DMS53 treated with DMSO at 0.1 percent for 48 hours (cell line): ENCODE results near the gene ID1.
"Not testable (repeated sequence)": the region's sequence is repeated elsewhere in the genome, so short reads cannot be mapped to it uniquely, and the experiment has no call there.

ENCODE experiments used
- DNase-seq: peaks from one replicate; lab custom pipeline; 2025; ENCODE audit not compliant: unreplicated experiment; lab: John Stamatoyannopoulos, UW

Gene ID1

DNA sequence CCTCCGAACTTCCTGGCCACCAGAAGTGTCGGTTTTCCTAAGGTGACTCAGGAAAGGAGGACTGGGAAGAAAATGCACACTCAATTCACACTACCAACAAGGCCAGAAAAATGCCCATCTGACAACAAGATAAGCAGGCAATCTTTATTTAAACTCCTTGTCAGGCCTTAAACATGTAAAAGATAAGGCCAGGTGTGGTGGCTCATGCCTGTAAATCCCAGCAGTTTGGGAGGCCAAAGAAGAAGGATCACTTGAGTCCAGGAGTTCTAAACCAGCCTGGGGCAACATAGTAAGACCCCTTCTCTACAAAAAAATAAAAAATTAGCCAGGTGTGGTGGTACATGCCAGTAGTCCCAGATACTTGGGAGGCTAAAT is 7.6 kb upstream of the ID1 start:
- DNase-seq = no peak

DNA sequence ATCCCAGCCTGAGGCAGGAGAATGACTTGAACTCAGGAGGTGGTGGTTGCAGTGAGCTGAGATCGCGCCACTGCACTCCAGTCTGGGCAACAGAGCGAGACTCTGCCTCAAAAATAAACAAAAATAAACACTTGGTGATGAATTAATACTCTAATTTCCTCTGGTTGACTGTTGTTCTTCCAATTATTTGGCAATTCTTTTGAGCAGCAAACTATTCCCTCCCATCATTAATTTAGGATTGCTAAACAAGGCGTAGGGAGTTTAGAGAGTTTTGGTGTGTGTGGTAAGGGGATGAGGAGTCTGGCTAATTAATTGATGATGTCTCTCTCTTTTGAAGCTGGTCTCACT is 2.7 kb upstream of the ID1 start:
- no peak for DNase-seq

DNA sequence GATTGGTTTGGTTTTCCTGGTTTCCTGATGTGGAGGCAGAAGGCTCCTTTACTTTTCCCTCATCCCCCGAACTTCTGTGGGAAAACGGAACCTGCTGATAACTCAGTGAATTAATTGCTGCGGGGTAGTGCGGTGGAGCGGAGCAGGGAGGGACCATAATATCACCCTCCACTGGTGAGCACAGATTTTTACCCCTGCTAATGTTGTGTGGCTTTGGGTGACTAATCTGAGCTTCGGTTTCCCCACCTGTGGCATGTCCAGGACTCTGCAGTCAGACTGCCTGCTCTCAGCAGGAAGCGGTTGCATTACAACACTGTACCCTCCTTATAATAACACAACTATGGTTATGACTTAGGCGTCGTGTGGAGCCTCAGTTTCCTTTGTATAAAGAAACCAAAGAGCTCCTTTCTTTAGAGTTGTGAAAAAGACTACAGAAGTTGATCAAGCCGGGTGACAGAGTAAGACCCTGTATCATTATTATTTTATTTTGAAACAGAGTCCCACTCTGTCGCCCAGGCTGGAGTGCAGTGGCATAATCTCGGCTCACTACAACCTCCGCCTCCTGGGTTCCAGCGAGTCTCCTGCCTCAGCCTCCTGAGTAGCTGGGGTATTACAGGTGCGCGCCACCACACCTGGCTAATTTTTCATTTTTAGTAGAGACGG is 2.2 kb upstream of the ID1 start:
- DNase-seq = no peak

DNA sequence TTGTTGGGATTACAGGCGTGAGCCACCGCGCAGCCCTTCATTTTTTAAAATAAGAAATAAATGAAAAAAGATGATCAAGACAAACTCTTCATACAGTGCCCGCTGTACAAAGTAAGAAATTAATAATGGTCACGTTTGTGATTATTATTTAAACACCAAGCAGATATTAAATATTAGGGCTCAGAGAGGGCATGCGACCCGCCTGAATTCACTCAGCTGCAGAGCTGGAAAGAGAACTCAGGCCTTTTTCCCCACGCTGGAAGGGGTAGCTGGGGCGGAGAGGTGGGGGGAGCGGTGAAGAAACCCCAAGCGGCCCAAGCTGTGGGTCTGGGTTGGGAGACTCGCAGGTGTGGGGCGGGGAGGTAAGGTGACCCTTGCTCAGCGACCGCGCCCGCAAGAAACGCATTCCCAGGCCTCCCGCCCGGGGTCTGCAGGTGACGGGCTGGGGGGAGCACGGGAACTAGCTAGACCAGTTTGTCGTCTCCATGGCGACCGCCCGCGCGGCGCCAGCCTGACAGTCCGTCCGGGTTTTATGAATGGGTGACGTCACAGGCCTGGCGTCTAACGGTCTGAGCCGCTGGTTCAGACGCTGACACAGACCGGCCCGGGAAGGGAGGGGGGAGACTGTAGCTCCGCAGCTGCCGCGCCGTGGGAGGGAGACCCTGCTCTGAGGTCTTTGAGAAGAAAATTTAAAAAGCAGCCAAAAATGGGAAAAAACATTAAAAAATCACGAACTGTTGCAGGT is 1.1 kb upstream of the ID1 start:
- peak; percentile 94 for DNase-seq

DNA sequence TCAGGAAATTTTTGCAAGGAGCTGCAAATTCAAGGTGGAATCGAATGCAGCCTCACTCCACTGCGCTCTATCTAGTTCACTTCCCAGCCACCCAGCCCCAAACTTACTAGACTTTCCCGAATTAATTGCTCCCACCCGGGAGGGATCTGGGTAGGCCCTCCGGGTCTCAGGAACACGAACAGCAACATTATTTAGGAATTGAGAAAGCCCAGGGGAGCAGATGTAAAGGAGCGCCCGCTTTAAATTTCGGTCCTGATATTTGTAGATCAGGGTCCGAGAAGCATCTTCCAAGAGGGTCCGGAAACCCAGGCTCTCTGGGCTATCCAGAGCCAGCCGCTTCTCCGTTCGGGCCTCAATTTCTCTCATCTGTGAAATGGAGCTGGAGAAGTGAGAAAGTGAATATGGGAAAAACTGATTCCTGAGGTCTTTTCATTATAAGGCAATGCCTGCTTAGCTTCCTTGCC is 490 bp upstream of the ID1 start:
- no peak for DNase-seq

DNA sequence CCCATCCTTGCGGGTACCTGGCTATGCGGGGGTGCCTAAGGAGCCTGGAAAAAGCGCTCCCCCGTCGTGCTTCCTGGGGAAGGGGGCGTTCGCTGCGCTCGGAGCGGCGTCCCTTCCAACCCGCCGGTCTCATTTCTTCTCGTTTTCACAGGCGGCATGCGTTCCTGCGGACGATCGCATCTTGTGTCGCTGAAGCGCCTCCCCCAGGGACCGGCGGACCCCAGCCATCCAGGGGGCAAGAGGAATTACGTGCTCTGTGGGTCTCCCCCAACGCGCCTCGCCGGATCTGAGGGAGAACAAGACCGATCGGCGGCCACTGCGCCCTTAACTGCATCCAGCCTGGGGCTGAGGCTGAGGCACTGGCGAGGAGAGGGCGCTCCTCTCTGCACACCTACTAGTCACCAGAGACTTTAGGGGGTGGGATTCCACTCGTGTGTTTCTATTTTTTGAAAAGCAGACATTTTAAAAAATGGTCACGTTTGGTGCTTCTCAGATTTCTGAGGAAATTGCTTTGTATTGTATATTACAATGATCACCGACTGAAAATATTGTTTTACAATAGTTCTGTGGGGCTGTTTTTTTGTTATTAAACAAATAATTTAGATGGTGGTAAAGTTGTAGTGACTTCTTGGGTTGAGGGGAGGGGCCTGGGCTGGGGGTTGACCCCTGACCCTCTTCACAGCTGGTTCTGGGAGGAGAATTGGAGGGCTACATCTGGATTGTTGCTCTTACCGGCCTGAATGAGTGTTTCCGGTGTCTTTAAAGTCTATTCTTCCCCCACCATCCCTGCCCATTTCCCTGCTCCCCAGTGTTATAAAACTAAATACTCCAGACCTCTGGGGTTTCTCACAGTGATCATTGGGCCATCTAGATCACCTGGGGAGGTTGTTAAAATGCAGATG is 1.1 kb downstream of the ID1 start:
- DNase-seq = no peak

DNA sequence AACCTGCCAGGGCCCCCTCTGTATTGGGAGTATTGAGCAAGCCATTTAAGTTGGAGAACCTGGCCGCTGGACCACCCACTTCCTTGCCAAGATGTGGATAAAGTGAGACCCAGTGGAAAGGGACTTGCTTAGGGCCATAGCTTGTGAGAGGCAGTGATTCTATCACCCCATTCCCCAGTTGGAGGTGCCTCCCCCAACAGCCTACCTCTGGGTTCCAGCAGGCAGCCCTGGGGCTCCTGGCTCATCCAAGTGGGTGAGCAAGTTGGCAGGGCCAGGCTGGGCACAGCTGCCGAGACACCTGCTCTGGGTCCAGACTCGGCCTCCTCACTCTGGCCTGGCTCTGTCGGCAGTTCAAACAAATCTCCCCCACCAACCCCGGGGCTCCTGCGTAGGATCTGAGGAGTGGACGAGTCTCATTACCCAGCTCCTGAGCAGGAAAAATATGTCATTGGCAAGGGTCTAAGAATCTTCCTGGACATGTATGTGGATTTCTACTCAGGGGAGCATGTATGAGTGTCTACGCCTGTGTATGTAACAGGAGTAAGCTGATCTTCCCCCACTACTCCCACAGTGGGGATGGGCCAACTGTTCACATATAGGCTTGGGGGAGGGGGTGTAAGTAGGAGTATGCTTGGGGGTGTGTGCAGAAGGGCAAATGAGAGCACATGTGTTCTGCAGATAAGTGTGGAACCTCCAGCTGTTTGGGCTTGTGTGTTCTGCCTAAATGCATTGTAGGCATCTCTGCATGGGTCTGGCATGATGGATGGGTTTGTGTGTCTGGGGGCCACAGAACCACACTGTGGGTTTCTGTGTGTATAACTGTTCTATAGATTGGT is 1.9 kb downstream of the ID1 start:
- DNase-seq = peak; percentile 79

DNA sequence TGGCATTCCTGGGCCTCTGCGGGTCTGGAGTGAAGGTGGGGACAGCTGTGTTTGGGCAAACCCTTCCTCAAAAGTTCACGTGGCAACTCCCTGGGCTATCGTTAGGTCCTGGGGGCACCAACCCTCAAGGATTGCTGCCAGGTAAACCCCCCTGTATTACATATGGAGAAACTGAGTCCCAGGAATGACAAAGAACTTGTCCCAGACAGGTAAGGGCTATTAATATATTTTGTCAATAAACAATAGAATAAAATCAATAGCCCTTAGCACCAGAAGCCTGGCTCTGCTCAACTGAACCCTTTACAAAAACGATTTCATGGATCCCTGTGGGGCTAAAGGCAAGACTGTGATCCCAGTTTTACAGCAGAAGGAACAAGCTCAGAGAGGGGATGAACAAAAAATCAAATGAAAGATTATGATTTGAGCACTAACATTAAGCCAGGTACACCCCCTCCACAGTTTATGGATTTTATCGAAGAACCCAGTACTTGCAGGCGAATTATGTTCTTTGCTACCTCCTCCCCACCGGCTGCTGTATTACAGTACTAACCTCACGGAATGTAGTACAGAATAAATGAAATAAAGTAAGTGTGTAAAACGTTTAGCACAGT is 2.7 kb downstream of the ID1 start:
- peak; percentile 23 for DNase-seq

DNA sequence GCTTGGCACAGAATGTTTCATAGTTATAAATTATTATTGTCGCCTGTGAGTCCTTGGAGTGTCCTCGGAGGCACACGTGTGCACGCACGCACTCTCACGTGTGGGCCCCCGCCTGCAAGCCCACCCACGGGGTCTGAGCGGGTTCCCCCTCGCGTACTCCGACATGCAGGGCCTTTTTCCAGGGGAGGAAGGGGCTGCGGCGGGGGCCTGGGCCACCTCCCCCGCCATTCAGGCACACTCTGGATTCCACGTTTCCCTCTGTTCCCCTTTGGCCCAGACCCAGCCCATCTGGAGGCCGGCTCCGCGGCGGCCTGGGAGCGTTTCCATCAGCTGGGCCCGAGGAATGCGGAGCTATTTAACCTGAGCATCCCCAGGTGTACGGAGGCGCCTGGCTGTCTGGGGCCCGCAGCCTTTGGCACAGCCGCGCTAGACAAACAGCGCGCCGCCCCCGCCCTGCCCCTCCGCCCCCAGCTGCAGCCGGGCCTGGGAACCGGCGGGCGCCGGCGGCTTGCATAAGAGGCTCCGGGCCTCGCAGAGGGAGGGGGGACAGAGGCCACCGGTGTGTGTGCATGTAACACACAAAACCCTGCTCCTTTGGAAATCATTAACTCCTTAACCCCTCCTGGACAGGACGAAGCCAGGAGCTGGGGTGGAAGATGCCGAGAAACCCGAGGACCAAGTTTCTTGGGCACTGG is 3.3 kb downstream of the ID1 start:
- DNase-seq = peak; percentile 88

DNA sequence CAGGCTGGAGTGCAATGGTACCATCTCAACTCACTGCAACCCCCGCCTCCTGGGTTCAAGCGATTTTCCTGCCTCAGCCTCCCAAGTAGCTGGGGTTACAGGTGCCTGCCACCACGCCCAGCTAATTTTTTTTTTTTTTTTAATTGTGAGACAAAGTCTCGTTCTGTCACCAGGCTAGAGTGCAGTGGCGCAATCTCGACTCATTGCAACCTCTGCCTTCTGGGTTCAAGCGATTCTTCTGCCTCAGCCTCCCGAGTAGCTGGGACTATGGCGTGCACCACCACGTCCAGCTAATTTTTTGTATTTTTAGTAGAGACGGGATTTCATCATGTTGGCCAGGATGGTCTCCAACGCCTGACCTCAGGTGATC is 7.2 kb downstream of the ID1 start:
- not testable (repeated sequence) for DNase-seq

DNA sequence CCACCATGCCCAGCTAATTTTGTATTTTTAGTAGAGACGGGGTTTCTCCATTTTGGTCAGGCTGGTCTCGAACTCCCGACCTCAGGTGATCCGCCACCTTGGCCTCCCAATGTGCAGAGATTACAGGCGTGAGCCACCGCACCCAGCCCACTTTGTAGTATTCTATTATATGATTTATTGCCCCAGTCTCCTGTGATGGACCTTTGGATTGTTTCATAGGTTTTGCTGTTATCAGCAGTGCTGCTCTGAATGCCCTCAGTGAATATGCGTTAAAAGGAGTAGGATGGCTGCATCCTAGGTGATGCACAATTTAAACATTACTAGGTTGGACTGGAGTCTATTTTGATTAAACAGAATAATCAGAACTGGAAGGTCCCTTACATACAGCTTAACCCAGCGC is 10.3 kb downstream of the ID1 start:
- no peak for DNase-seq

DNA sequence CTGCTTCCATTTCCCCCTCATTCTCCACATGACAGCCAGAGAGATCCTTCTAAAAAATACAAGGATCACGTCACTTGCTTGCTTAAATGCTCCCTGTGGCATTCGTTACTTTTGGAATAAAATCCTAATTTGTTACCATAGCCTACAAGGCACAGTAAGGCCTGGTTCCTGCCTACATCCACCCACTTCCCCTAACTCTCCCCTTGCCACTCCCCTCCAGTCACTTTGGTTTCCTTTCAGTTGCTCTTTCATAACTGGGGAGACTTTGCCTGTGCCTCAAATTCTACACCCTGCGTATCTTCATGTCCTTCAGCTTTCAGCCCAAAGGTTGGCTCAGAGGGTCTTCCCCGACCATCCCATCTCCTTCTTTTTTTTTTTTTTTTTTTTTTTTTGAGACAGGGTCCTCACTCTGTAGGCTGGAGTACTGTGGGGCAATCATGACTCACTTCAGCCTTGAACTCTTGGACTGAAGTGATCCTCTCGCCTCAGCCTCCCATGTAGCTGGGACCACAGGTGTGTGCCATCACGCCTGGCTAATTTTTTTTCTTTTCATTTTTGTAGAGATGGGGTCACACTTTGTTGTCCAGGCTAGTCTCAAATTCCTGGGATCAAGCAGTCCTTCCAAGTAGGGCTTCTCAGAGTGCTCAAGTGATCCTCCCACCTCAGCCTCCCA is 12.5 kb downstream of the ID1 start:
- no peak for DNase-seq

DNA sequence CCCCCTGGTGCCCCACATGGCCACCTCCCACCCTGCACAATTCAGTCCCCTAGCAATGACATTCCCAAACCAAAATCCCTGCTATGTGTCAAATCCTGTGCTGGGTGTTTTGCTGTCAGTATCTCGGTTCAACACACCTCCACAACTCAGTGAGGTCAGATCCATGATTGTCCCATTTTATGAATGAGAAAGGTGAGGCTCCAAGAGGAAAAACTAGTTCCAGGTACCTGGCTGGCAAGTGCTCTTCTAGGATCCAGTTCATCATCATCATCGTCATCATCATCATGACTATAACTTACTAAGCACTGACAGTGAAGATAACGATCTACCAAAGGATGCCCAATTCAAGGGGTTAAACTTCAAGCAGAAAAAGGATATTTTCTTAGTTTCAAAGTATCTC is 15.2 kb downstream of the ID1 start:
- DNase-seq = no peak

DNA sequence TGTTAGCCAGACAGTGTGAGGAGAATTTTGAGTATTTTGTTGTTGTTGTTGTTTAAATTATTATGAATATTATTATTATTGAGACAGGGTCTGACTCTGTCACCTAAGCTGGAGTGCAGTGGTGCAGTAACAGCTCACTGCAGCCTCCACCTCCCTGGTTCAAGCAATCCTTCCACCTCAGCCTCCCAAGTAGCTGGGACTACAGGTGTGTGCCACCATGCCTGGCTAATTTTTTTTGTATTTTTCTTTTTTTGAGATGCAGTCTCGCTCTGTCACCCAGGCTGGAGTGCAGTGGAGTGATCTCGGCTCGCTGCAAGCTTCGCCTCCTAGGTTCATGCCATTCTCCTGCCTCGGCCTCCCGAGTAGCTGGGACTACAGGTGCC is 18.0 kb downstream of the ID1 start:
- DNase-seq = not testable (repeated sequence)

DNA sequence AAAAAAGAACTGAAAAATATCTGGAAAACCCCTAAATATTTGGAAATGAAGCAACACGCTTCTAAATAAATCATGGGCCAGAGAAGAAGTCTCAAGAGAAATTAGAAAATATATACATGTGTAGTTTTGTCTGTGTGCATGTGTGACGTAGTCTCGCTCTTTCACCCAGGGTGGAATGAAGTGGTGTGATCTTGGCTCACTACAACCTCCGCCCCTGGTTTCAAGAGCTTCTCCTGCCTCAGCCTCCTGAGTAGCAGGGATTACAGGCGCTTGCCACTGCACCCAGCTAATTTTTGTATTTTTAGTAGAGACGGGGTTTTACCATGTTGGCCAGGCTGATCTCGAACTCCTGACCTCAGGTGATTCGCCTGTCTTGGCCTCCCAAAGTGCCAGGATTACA is 21.4 kb downstream of the ID1 start:
- DNase-seq = not testable (repeated sequence)

DNA sequence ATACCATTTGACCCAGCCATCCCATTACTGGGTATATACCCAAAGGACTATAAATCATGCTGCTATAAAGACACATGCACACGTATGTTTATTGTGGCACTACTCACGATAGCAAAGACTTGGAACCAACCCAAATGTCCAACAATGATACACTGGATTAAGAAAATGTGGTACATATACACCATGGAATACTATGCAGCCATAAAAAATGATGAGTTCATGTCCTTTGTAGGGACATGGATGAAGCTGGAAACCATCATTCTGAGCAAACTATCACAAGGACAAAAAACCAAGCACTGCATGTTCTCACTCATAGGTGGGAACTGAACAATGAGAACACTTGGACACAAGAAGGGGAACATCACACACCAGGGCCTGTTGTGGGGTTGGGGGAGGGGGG is 23.0 kb downstream of the ID1 start:
- DNase-seq = not testable (repeated sequence)

DNA sequence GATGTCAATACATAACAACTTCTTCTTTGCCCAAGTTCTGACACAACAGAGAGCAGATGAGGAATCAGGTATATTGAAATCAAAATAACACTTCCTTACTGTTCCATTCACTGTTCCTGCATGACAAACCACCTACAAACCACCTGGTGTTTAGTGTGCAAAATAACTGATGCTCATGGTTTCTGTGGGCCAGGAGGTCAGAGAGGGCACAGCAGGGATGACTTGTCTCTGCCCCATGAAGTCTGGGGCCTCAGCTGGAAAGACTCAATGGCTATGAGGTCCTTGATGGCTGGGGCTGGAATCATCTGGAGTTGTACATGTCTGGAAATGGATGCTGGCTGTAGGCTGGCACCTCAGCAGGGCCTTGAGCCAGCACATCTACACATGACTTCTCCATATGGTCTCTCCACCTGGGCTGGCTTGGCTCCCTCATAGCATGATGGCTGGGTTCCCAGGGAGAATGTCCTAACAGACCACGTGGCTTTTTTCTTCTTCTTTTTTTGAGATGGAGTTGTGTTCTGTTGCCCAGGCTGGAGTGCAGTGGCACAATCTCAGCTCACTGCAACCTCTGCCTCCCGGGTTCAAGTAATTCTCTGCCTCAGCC is 25.2 kb downstream of the ID1 start:
- no peak for DNase-seq

DNA sequence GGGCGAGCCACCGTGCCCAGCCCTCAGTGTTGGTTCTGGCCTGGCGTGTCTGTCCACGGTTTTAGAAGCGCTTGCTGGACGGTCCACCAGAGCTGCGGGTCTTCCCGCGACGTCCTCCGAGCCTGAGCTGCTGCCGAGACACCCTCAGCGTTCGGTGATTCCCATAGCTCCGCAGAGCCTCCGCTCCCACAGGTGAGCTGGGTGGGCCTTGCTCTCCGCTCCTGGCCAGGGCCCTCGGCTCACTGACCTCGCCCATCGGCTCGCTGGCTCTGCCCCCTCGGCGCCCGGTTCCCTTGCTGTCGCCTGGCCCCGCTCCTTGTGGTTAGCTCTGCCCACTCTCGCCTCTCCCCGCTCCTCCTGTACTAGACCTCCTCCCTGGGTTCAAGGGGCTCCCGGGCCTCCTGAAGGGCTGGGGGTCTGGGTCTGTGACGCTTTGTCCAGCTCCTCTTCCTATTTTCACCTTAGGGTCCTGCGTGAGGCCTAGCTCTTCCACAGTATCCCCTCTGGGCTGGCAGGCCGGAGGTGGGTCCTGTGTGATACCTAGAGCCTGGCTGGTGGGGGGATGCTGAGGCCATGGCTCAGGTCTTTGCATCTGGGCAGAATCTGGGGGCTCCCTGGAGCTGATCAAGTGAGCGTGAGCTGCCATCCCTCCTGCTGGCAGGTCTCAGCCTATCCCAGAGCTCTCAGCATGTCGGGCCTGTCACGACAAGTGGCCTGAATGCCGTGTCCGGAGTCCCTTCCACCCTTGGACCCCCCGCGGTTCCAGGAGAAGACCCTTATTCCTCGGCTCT is 27.7 kb downstream of the ID1 start:
- DNase-seq = no peak
